Measurements from ENCODE around the gene NOD1.

NOD1 gene

GRCh38 chr7:30413864-30414263 is 64.7 kb downstream of the NOD1 start:
- H2AFZ ChIP-seq = no peak overlapping the region
- no peak overlapping the region for H3K9ac ChIP-seq
- H3K4me2 ChIP-seq (ENCODE audit: low read length) = no peak overlapping the region
- no peak for TF ChIP-seq CTCF (IDR thresholded peaks at IDR 0.05)
- no peaks in the 10 kb centered on the region for H3K27me3 ChIP-seq (ENCODE audit: control insufficient read depth, insufficient read depth, low read length)
- H3K36me3 ChIP-seq (ENCODE audit: control insufficient read depth, insufficient read depth, low read length) = no peaks in the 10 kb centered on the region
- no peak overlapping the region for H3K27ac ChIP-seq
- H3K9me3 ChIP-seq (ENCODE audit: control insufficient read depth, low read length) = no peaks in the 10 kb centered on the region
- H3K4me3 ChIP-seq (ENCODE audit: low read depth, low read length) = no peak overlapping the region
- no peaks in the 10 kb centered on the region for H3K79me2 ChIP-seq
- no peaks in the 10 kb centered on the region for H3K4me1 ChIP-seq

- H3K79me2 ChIP-seq = no peaks in the 10 kb centered on the region
- H3K4me2 ChIP-seq (ENCODE audit: low read length) = no peak overlapping the region
- no peak overlapping the region for H2AFZ ChIP-seq
- H3K4me3 ChIP-seq (ENCODE audit: low read depth, low read length) = no peak overlapping the region
- no peak overlapping the region for H3K27ac ChIP-seq
- H3K27me3 ChIP-seq (ENCODE audit: control insufficient read depth, insufficient read depth, low read length) = no peaks in the 10 kb centered on the region
- H3K9ac ChIP-seq = no peak overlapping the region
- H3K9me3 ChIP-seq (ENCODE audit: control insufficient read depth, low read length) = no peaks in the 10 kb centered on the region
- TF ChIP-seq CTCF (IDR thresholded peaks at IDR 0.05) = peak; percentile 66
- no peaks in the 10 kb centered on the region for H3K4me1 ChIP-seq
- H3K36me3 ChIP-seq (ENCODE audit: control insufficient read depth, insufficient read depth, low read length) = no peaks in the 10 kb centered on the region
These were observed 65.6 kb downstream of the NOD1 start for GRCh38 chr7:30412782-30413504.

- Histone ChIP-seq H3K27ac (no peak overlapping the region), H3K27me3 (ENCODE audit: control insufficient read depth, insufficient read depth, low read length) (no peaks in the 10 kb centered on the region), H3K4me2 (ENCODE audit: low read length) (no peak overlapping the region), H3K9ac (no peak overlapping the region), H3K4me3 (ENCODE audit: low read depth, low read length) (no peak overlapping the region), H3K79me2 (no peaks in the 10 kb centered on the region), H2AFZ (no peak overlapping the region), H3K9me3 (ENCODE audit: control insufficient read depth, low read length) (no peaks in the 10 kb centered on the region), H3K36me3 (ENCODE audit: control insufficient read depth, insufficient read depth, low read length) (no peaks in the 10 kb centered on the region), H3K4me1 (no peaks in the 10 kb centered on the region)
- no peak for TF ChIP-seq CTCF (IDR thresholded peaks at IDR 0.05)
These were observed 66.7 kb downstream of the NOD1 start for GRCh38 chr7:30411897-30412296.

- Histone ChIP-seq H3K27me3 (ENCODE audit: control insufficient read depth, insufficient read depth, low read length) (no peaks in the 10 kb centered on the region), H3K9ac (no peak overlapping the region), H3K27ac (no peak overlapping the region), H3K4me1 (no peaks in the 10 kb centered on the region), H3K4me2 (ENCODE audit: low read length) (no peak overlapping the region), H3K36me3 (ENCODE audit: control insufficient read depth, insufficient read depth, low read length) (no peaks in the 10 kb centered on the region), H2AFZ (no peak overlapping the region), H3K79me2 (no peaks in the 10 kb centered on the region), H3K9me3 (ENCODE audit: control insufficient read depth, low read length) (no peaks in the 10 kb centered on the region), H3K4me3 (ENCODE audit: low read depth, low read length) (no peak overlapping the region)
- TF ChIP-seq CTCF (IDR thresholded peaks at IDR 0.05) = no peak
These were observed 67.4 kb downstream of the NOD1 start for GRCh38 chr7:30411173-30411572.

Data from parathyroid adenoma (tissue), 2 donors.